ENCODE results near the gene TRIP6. TPM values are rescaled to one million over a fixed set of nuclear protein-coding genes. Genes with fewer than 3 reads are reported as not detected.

Gene TRIP6
- total and polyA plus RNA-seq, 2 donors (not counting 3 experiments of a cell fraction or from before 2014, with no cell fraction given): 90.3 TPM

- POLR2A ChIA-PET: interaction anchor here (0.6 to 2.5 kb wide), 8 partner anchors 8 to 1530 kb away, joined by 3 to 27 read pairs (median 4); partner anchors contain the start of genes EPHB4, MOSPD3, POP7 and TRIP6
- FAIRE-seq (peak; percentile 4), DNase-seq (ENCODE audit: low read depth, low spot score) (peak; percentile 29)
- peak overlapping the region; percentile 93 for H3K9ac ChIP-seq (replicated peaks; ENCODE audit: extremely low read depth, insufficient read depth, low read length)
- intact Hi-C loops (cut with micrococcal nuclease): loop anchor here (1.0 to 2.0 kb wide), 3 partner anchors 8 to 23 kb away; partner anchors contain the start of genes SLC12A9 and TRIP6
- H3K4me1 ChIP-seq (ENCODE audit: control insufficient read depth, extremely low read depth, insufficient read depth, low read length): peaks cover 19% of the 10 kb centered on the region
- H3K27ac ChIP-seq (ENCODE audit: insufficient read depth, low read depth, low read length): peak overlapping the region; percentile 44
- no peaks in the 10 kb centered on the region for H3K27me3 ChIP-seq (ENCODE audit: control insufficient read depth in 2 of 2, insufficient read depth in 2 of 2, low read length in 2 of 2)
- H3K4me2 ChIP-seq (ENCODE audit: insufficient read depth, low read length): peak overlapping the region; percentile 97
- BruUV-seq (replicated peaks): no TSS peak
- H2AFZ ChIP-seq (ENCODE audit: low read depth, low read length): no peak overlapping the region
- no peaks in the 10 kb centered on the region for H3K9me3 ChIP-seq (replicated peaks; ENCODE audit: control insufficient read depth, insufficient read depth, low read length)
- H3K4me3 ChIP-seq (replicated peaks in 1 of 3; ENCODE audit: insufficient read depth in 1 of 3, low read depth in 1 of 3, low read length in 3 of 3): peak overlapping the region; percentile 72 to 84 (median 79)
- no peaks in the 10 kb centered on the region for H3K9me1 ChIP-seq (replicated peaks; ENCODE audit: control insufficient read depth, extremely low read depth, insufficient read depth, low read length)
- peaks cover 56% of the 10 kb centered on the region for H3K79me2 ChIP-seq (ENCODE audit: control insufficient read depth, insufficient read depth, low read length)
- no peaks in the 10 kb centered on the region for H4K20me1 ChIP-seq (replicated peaks; ENCODE audit: control insufficient read depth, extremely low read depth, insufficient read depth, low read length)
- CTCF ChIA-PET: interaction anchor here (1.0 to 2.4 kb wide), 11 partner anchors 8 to 203 kb away, joined by 3 to 14 read pairs (median 4); partner anchors contain the start of genes EPHB4, POP7, SLC12A9 and UFSP1
- no peak for TF ChIP-seq CTCF (IDR thresholded peaks at IDR 0.05; ENCODE audit: extremely low read depth in 1 of 2, insufficient read depth in 1 of 2, low read depth in 1 of 2, low read length in 2 of 2)
- TF ChIP-seq EZH2 (IDR thresholded peaks at IDR 0.05; ENCODE audit: borderline replicate concordance, low read depth, low read length, severe bottlenecking): no peak
- TF ChIP-seq FOS (IDR thresholded peaks at IDR 0.05; ENCODE audit: borderline replicate concordance, insufficient read depth, low read length): no peak
- TF ChIP-seq JUN (IDR thresholded peaks at IDR 0.05; ENCODE audit: borderline replicate concordance, insufficient read depth, insufficient read length, low read depth): no peak
- TF ChIP-seq POLR2A (IDR thresholded peaks at IDR 0.05; ENCODE audit: low read depth, low read length): no peak
- TF ChIP-seq MYC (IDR thresholded peaks at IDR 0.05; ENCODE audit: low read depth, low read length): no peak
- no peak for TF ChIP-seq POLR2AphosphoS5 (IDR thresholded peaks at IDR 0.05; ENCODE audit: insufficient read depth, low read depth, low read length)
- no peak for TF ChIP-seq MAX (IDR thresholded peaks at IDR 0.05; ENCODE audit: insufficient read depth, insufficient read length)
- TF ChIP-seq GATA2 (IDR thresholded peaks at IDR 0.05; ENCODE audit: insufficient read depth, insufficient read length, low read depth, low read length): no peak
- dilution Hi-C loops (cut with MboI; ENCODE audit: extremely low pct_ligation_motif_present, low sequenced_read_pairs): no loop called here
- peaks cover 17 to 22% of the 10 kb centered on the region in 2 experiments for H3K36me3 ChIP-seq (ENCODE audit: control insufficient read depth in 2 of 2, extremely low read depth in 1 of 2, insufficient read depth in 2 of 2, low read length in 2 of 2)
Observed at GRCh38 chr7:100875356-100875751, 8.2 kb downstream of the TRIP6 start.
